Esophagus (tissue), 2 donors: ENCODE measurements around the gene LIN7B. TPM values are rescaled to one million over a fixed set of nuclear protein-coding genes. Genes with fewer than 3 reads are reported as not detected.
A peak's percentile ranks its signal among the peaks of the same experiment; 100 is the strongest.
"Not testable (repeated sequence)": the region's sequence is repeated elsewhere in the genome, so short reads cannot be mapped to it uniquely, and the experiment has no call there.

Experiments
- H3K27ac ChIP-seq, 2 donors: one replicate each; pipeline ENCODE4 v1.5.1; 2013; ENCODE audit warnings: low read depth in 2 of 2, mild to moderate bottlenecking in 2 of 2, inconsistent platforms in 1 of 2, low read length in 1 of 2, moderate library complexity in 1 of 2
- H3K27me3 ChIP-seq, 2 donors: one replicate each; pipeline ENCODE4 v1.6.1; 2013; ENCODE audit warnings: low read length in 2 of 2, control low read depth in 1 of 2, mild to moderate bottlenecking in 1 of 2; ENCODE audit not compliant: insufficient read depth in 2 of 2, control insufficient read depth in 1 of 2
- H3K36me3 ChIP-seq, 2 donors: one replicate each; pipeline ENCODE4 v1.6.1; 2013; ENCODE audit warnings: low read length in 1 of 2; ENCODE audit not compliant: control insufficient read depth in 2 of 2, insufficient read depth in 2 of 2
- H3K4me1 ChIP-seq, 2 donors: one replicate each; pipeline ENCODE4 v1.6.1; 2013; ENCODE audit warnings: low read length in 1 of 2; ENCODE audit not compliant: control insufficient read depth in 2 of 2, insufficient read depth in 2 of 2
- H3K4me3 ChIP-seq, 2 donors: one replicate each; pipeline ENCODE4 v1.5.1; 2013; ENCODE audit warnings: low read length in 2 of 2, mild to moderate bottlenecking in 2 of 2, low read depth in 1 of 2, moderate library complexity in 1 of 2
- H3K9me3 ChIP-seq, 2 donors: one replicate each; pipeline ENCODE4 v1.6.1; 2013; ENCODE audit warnings: mild to moderate bottlenecking in 2 of 2, low read depth in 1 of 2, low read length in 1 of 2, moderate library complexity in 1 of 2; ENCODE audit not compliant: control insufficient read depth in 2 of 2, insufficient read depth in 1 of 2
- WGBS, 2 donors: extraction: QIAGEN DNeasy Blood & Tissue Kit; methylation state at CpG; one replicate each; pipeline ENCODE4 v1.1.7; 2013; 5-methylcytosine and 5-hydroxymethylcytosine counted together
- polyA plus RNA-seq, 2 donors: library from polyadenylated mRNA; stranded (reverse); fragments of 200-250 nt; gene quantifications; one replicate each; pipeline ENCODE4 v1.2.3, GENCODE V29; 2013
- donor health status: healthy with polysubstance abuse.
- donor health status: Bipolar disorder and iron deficiency.

Gene LIN7B
- polyA plus RNA-seq, 2 donors = 13.7 to 18.5 TPM

GRCh38 chr19:49074869-49075268 is 39.3 kb upstream of the LIN7B start:
- H3K36me3 ChIP-seq, H3K4me3 ChIP-seq, H3K4me1 ChIP-seq, H3K27ac ChIP-seq: not testable (repeated sequence)
- peaks cover 0 to 12% of the 10 kb centered on the region in 2 donors for H3K27me3 ChIP-seq
- H3K9me3 ChIP-seq = peaks cover 0 to 10% of the 10 kb centered on the region in 2 donors
- WGBS, 2 donors = 12 to 17% methylated on average over 7 to 8 of the region's 9 CpGs

- Histone ChIP-seq H3K36me3 (no peaks in the 10 kb centered on the region), H3K9me3 (no peaks in the 10 kb centered on the region)
Measured at GRCh38 chr19:49080392-49080791, 33.8 kb upstream of the LIN7B start.

GRCh38 chr19:49081273-49081672 is 32.9 kb upstream of the LIN7B start:
- Histone ChIP-seq H3K4me1 (peaks cover 0 to 1% of the 10 kb centered on the region in 2 donors), H3K27me3 (no peaks in the 10 kb centered on the region), H3K9me3 (no peaks in the 10 kb centered on the region), H3K4me3 (no peak overlapping the region), H3K36me3 (peaks cover 0 to under 1% of the 10 kb centered on the region in 2 donors), H3K27ac (no peak overlapping the region)
- WGBS, 2 donors = 88 to 90% methylated on average over 1 of the region's 1 CpG

More at GRCh38 chr19:49080392-49080791, 33.8 kb upstream of the LIN7B start:
- Histone ChIP-seq H3K4me1 (no peaks in the 10 kb centered on the region), H3K27me3 (no peaks in the 10 kb centered on the region), H3K27ac (no peak overlapping the region), H3K4me3 (no peak overlapping the region)
- 77 to 89% methylated on average over 4 of the region's 4 CpGs for WGBS, 2 donors

- peaks cover 0 to 8% of the 10 kb centered on the region in 2 donors for H3K36me3 ChIP-seq
- WGBS, 2 donors = 53 to 62% methylated on average over 26 of the region's 26 CpGs
- no peaks in the 10 kb centered on the region for H3K9me3 ChIP-seq
- no peaks in the 10 kb centered on the region for H3K27me3 ChIP-seq
- H3K4me3 ChIP-seq = peak overlapping the region; percentile 88 to 94
- H3K4me1 ChIP-seq = peaks cover 3 to 4% of the 10 kb centered on the region in 2 donors
- H3K27ac ChIP-seq = peak overlapping the region; percentile 77 to 92
Measured at GRCh38 chr19:49084206-49085019, 29.8 kb upstream of the LIN7B start.

- H3K27me3 ChIP-seq = no peaks in the 10 kb centered on the region
- H3K27ac ChIP-seq = peak within 1 kb of the TSS; percentile 77 to 92
- 0% methylated on average over 86 to 89 of the region's 89 CpGs for WGBS, 2 donors
- peaks cover 2 to 10% of the 10 kb centered on the region in 2 donors for H3K36me3 ChIP-seq
- H3K4me1 ChIP-seq = peaks cover 3 to 4% of the 10 kb centered on the region in 2 donors
- peak within 1 kb of the TSS; percentile 88 to 94 for H3K4me3 ChIP-seq
- no peaks in the 10 kb centered on the region for H3K9me3 ChIP-seq
Measured at GRCh38 chr19:49085020-49085867, 28.9 kb upstream of the LIN7B start, which contains the start of gene SNRNP70. TSS of gene SNRNP70 (plus strand) at chr19:49085451. CDS start at chr19:49086415, 964 bp downstream.

GRCh38 chr19:49085868-49086232 is 28.3 kb upstream of the LIN7B start:
- peaks cover 3 to 4% of the 10 kb centered on the region in 2 donors for H3K4me1 ChIP-seq
- no peaks in the 10 kb centered on the region for H3K27me3 ChIP-seq
- H3K4me3 ChIP-seq = peak overlapping the region; percentile 88 to 94
- H3K9me3 ChIP-seq = no peaks in the 10 kb centered on the region
- 0 to 1% methylated on average over 14 of the region's 14 CpGs for WGBS, 2 donors
- H3K27ac ChIP-seq = peak overlapping the region; percentile 77 to 92
- H3K36me3 ChIP-seq = peaks cover 8 to 16% of the 10 kb centered on the region in 2 donors

- 32% methylated on average over 11 of the region's 11 CpGs for WGBS, 2 donors
- Histone ChIP-seq H3K27me3 (no peaks in the 10 kb centered on the region), H3K36me3 (peaks cover 9 to 20% of the 10 kb centered on the region in 2 donors), H3K9me3 (no peaks in the 10 kb centered on the region), H3K4me1 (peaks cover 3 to 4% of the 10 kb centered on the region in 2 donors), H3K4me3 (peak overlapping the region; percentile 88 to 94), H3K27ac (peak overlapping the region in 1 of 2 donors; percentile 16)
Measured at GRCh38 chr19:49086296-49086695, 27.9 kb upstream of the LIN7B start.

GRCh38 chr19:49091391-49092038 is 22.7 kb upstream of the LIN7B start:
- no peaks in the 10 kb centered on the region for H3K9me3 ChIP-seq
- no peak overlapping the region for H3K27ac ChIP-seq
- H3K36me3 ChIP-seq = peaks cover 13 to 26% of the 10 kb centered on the region in 2 donors
- H3K27me3 ChIP-seq = no peaks in the 10 kb centered on the region
- WGBS, 2 donors = 88 to 89% methylated on average over 17 of the region's 17 CpGs
- peaks cover under 1 to 5% of the 10 kb centered on the region in 2 donors for H3K4me1 ChIP-seq
- no peak overlapping the region for H3K4me3 ChIP-seq

- 88 to 90% methylated on average over 6 of the region's 6 CpGs for WGBS, 2 donors
- peaks cover 13 to 24% of the 10 kb centered on the region in 2 donors for H3K36me3 ChIP-seq
Measured at GRCh38 chr19:49092686-49093085, 21.5 kb upstream of the LIN7B start.

More at GRCh38 chr19:49092686-49093085, 21.5 kb upstream of the LIN7B start:
- Histone ChIP-seq H3K9me3 (no peaks in the 10 kb centered on the region), H3K4me1 (peaks cover 0 to 3% of the 10 kb centered on the region in 2 donors), H3K27ac (no peak overlapping the region), H3K4me3 (no peak overlapping the region), H3K27me3 (no peaks in the 10 kb centered on the region)
